ENCODE measurements around the gene FGD5. TPM values are rescaled to one million over a fixed set of nuclear protein-coding genes. Genes with fewer than 3 reads are reported as not detected.

FGD5 gene
- total RNA-seq, 2 donors from 2014 or later, result 15.3 to 17.0 TPM

DNA sequence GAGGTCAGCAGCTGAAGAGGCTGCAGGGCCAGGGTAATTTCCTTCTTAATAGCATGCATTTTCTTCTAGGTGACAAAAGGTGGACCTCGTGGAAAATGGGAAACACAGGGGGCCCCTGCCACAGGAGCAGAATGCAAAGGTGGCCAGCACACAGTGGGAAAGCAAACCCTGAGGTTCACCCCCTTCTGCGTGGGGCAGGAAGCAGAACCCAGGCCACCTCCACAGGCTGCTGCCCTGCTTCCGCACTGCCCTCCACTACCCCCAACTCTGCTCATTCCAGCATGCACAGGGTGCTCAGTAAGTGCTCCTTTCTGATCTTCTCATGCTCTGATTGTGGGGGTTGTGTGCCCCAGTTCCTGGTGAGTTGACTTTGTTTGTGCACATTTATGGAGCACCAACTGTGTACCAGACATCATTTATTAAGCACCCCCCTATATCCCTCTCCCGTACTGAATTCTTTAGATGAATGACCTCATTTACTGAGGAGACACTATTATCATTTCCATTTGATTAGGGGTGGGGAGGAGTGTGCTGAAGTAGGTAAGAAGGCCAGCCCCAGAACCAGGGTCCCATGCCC, 12.7 kb upstream of the FGD5 start:
- H3K27ac Mint-ChIP-seq, result no peak overlapping the region

DNA sequence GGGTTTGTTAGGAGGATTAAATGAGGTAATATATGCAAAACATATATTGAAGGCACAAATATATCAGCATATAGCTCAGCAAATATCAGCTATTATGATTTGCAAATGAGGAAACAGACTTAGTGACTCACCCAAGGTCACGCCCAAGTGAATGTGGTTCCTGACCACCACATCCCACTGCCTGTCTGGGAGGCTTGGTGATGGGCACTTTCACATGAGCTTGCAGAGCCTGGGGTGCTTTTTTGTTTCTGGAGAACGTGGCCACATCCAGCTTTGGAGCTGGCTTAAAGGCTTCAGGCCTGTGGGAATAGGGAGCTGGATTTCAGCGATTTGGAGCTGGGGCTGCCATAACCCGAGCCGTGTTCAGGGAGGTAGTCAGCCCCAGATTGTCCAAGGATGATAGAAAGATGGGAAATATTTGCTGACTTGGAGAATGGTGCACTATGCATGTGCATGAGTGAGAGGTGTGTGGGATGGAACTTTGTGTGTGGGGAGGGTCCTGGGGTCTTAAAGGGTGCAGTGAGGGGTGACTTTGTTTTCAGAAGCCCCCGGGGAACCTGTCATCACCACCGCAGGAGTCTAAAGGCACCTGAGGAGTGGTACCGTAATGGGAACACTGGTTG, 12.0 kb upstream of the FGD5 start:
- Histone ChIP-seq H3K4me1 (ENCODE audit: control insufficient read depth, insufficient read depth, low read length) (no peaks in the 10 kb centered on the region), H3K27me3 (ENCODE audit: control insufficient read depth, insufficient read depth, low read length, poor library complexity, severe bottlenecking) (peaks cover 35% of the 10 kb centered on the region), H3K4me3 (ENCODE audit: low read length) (no peak overlapping the region), H3K36me3 (ENCODE audit: control insufficient read depth, insufficient read depth, low read length) (no peaks in the 10 kb centered on the region), H3K9ac (ENCODE audit: extremely low read depth, low read length, poor library complexity, severe bottlenecking) (no peak overlapping the region), H3K9me3 (ENCODE audit: control insufficient read depth, low read length) (no peaks in the 10 kb centered on the region), H3K27ac (ENCODE audit: low read depth, low read length) (no peak overlapping the region)
- no peak for DNase-seq
- H3K4me1 Mint-ChIP-seq, result peaks cover 17% of the 10 kb centered on the region
- no peaks in the 10 kb centered on the region for H3K36me3 Mint-ChIP-seq (ENCODE audit: low read depth)
- no peak overlapping the region for H3K27ac Mint-ChIP-seq
- H3K9me3 Mint-ChIP-seq, result no peaks in the 10 kb centered on the region
- H3K27me3 Mint-ChIP-seq (ENCODE audit: insufficient read depth), result peaks cover 47% of the 10 kb centered on the region
- H3K4me3 Mint-ChIP-seq, result no peak overlapping the region
- TF ChIP-seq, protein P1, sequence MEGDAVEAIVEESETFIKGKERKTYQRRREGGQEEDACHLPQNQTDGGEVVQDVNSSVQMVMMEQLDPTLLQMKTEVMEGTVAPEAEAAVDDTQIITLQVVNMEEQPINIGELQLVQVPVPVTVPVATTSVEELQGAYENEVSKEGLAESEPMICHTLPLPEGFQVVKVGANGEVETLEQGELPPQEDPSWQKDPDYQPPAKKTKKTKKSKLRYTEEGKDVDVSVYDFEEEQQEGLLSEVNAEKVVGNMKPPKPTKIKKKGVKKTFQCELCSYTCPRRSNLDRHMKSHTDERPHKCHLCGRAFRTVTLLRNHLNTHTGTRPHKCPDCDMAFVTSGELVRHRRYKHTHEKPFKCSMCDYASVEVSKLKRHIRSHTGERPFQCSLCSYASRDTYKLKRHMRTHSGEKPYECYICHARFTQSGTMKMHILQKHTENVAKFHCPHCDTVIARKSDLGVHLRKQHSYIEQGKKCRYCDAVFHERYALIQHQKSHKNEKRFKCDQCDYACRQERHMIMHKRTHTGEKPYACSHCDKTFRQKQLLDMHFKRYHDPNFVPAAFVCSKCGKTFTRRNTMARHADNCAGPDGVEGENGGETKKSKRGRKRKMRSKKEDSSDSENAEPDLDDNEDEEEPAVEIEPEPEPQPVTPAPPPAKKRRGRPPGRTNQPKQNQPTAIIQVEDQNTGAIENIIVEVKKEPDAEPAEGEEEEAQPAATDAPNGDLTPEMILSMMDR (conservative IDR thresholded peaks at IDR 0.05), result no peak
- WGBS, 2 experiments (ENCODE audit: insufficient coverage in 1 of 2, insufficient read length in 1 of 2), result 87 to 94% methylated on average over 3 to 8 of the region's 8 CpGs

More for the DNA sequence above, 12.7 kb upstream of the FGD5 start:
- Histone ChIP-seq H3K4me1 (ENCODE audit: control insufficient read depth, insufficient read depth, low read length) (no peaks in the 10 kb centered on the region), H3K27ac (ENCODE audit: low read depth, low read length) (no peak overlapping the region), H3K36me3 (ENCODE audit: control insufficient read depth, insufficient read depth, low read length) (no peaks in the 10 kb centered on the region), H3K27me3 (ENCODE audit: control insufficient read depth, insufficient read depth, low read length, poor library complexity, severe bottlenecking) (peaks cover 28% of the 10 kb centered on the region), H3K9ac (ENCODE audit: extremely low read depth, low read length, poor library complexity, severe bottlenecking) (no peak overlapping the region), H3K4me3 (ENCODE audit: low read length) (no peak overlapping the region), H3K9me3 (ENCODE audit: control insufficient read depth, low read length) (no peaks in the 10 kb centered on the region)
- Mint-ChIP-seq H3K27me3 (ENCODE audit: insufficient read depth) (peaks cover 40% of the 10 kb centered on the region), H3K36me3 (ENCODE audit: low read depth) (no peaks in the 10 kb centered on the region), H3K4me1 (peaks cover 16% of the 10 kb centered on the region), H3K4me3 (no peak overlapping the region), H3K9me3 (no peaks in the 10 kb centered on the region)
- TF ChIP-seq, protein P1 (conservative IDR thresholded peaks at IDR 0.05), result no peak
- WGBS, 2 experiments (ENCODE audit: insufficient coverage in 1 of 2, insufficient read length in 1 of 2), result 65 to 89% methylated on average over 2 to 3 of the region's 4 CpGs
- no peak for DNase-seq

DNA sequence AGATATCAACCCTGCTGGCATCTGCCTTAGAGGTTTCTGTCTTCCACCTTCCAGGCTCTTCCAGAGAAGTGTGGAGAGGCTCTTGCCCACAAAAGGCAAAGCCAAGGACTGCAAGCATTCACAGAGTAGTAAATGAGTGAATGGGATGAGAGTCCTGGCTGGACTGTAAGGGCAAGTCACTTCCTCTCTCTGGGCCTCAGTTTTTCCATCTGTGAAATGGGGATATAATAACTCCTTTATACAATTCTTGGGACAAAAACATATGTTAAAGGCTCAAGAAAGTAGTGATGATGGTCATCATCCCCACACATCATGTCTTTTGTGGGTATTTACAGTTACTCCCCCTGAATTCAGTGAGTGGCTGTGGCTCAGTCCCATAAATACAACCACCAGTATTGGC, 10.7 kb upstream of the FGD5 start:
- Histone ChIP-seq H3K9ac (ENCODE audit: extremely low read depth, low read length, poor library complexity, severe bottlenecking) (no peak overlapping the region), H3K4me1 (ENCODE audit: control insufficient read depth, insufficient read depth, low read length) (no peaks in the 10 kb centered on the region), H3K9me3 (ENCODE audit: control insufficient read depth, low read length) (no peaks in the 10 kb centered on the region), H3K4me3 (ENCODE audit: low read length) (no peak overlapping the region), H3K27me3 (ENCODE audit: control insufficient read depth, insufficient read depth, low read length, poor library complexity, severe bottlenecking) (peaks cover 47% of the 10 kb centered on the region), H3K36me3 (ENCODE audit: control insufficient read depth, insufficient read depth, low read length) (no peaks in the 10 kb centered on the region), H3K27ac (ENCODE audit: low read depth, low read length) (no peak overlapping the region)
- H3K36me3 Mint-ChIP-seq (ENCODE audit: low read depth), result no peaks in the 10 kb centered on the region
- peaks cover 50% of the 10 kb centered on the region for H3K27me3 Mint-ChIP-seq (ENCODE audit: insufficient read depth)
- H3K9me3 Mint-ChIP-seq, result no peaks in the 10 kb centered on the region
- no peak overlapping the region for H3K4me3 Mint-ChIP-seq
- H3K27ac Mint-ChIP-seq, result no peak overlapping the region
- no peak for DNase-seq
- H3K4me1 Mint-ChIP-seq, result peaks cover 12% of the 10 kb centered on the region
- TF ChIP-seq, protein P1 (conservative IDR thresholded peaks at IDR 0.05), result no peak
